Measurements from ENCODE around the gene GTPBP10.

DNA sequence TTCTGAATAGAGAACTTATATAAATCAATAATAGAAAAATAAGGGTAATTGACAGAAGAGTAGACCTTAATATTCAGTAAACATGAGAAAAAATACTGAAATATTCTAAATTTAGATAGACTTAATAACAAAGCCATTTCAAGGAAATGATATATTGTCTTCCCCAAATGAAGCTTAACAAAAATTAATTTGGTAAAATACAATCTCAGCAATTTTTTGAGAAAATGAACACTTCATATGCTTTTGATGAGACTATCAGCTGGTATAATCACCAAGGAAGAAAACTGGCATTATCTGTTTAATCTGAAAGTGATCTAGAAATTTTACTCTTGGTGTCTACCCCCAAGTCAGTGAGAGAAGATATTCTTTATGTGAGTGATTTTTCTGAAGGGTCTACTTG lies 23.7 kb upstream of the GTPBP10 start:
- TF ChIP-seq, protein P1, sequence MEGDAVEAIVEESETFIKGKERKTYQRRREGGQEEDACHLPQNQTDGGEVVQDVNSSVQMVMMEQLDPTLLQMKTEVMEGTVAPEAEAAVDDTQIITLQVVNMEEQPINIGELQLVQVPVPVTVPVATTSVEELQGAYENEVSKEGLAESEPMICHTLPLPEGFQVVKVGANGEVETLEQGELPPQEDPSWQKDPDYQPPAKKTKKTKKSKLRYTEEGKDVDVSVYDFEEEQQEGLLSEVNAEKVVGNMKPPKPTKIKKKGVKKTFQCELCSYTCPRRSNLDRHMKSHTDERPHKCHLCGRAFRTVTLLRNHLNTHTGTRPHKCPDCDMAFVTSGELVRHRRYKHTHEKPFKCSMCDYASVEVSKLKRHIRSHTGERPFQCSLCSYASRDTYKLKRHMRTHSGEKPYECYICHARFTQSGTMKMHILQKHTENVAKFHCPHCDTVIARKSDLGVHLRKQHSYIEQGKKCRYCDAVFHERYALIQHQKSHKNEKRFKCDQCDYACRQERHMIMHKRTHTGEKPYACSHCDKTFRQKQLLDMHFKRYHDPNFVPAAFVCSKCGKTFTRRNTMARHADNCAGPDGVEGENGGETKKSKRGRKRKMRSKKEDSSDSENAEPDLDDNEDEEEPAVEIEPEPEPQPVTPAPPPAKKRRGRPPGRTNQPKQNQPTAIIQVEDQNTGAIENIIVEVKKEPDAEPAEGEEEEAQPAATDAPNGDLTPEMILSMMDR (conservative IDR thresholded peaks at IDR 0.05; ENCODE audit: low read depth, low read length) = no peak
- no peak for TF ChIP-seq EZH2phosphoT487 (IDR thresholded peaks at IDR 0.05; ENCODE audit: borderline replicate concordance, low read length)

Measured in PC-3 (cell line).